HCT116 (cell line): ENCODE data around the gene NGEF. TPM values are rescaled to one million over a fixed set of nuclear protein-coding genes. Genes with fewer than 3 reads are reported as not detected.

Experiments used
- ATAC-seq: fragments of 200-7000 bp; cut with Tn5 transposase; 2 replicates; pipeline ENCODE4 v1.9.1; 2020; ENCODE audit warnings: mild to moderate bottlenecking, moderate library complexity
- BruUV-seq: library from RNA; stranded (reverse); fragments of 400-500 nt; replicated peaks from 2 replicates; lab custom pipeline; 2021; lab: Mats Ljungman, UMichigan
- CTCF ChIA-PET: fragments of 300-600 bp; sonication (Branson Sonifier 250); formaldehyde crosslinking; loops from one replicate; lab custom pipeline; 2021; ENCODE audit warnings: antibody characterized with exemption; lab: Charles Lee
- POLR2A ChIA-PET: fragments of 300-600, 350-600 bp; sonication (Branson Sonifier 250); formaldehyde crosslinking; loops from one replicate; lab custom pipeline; 2021; ENCODE audit warnings: antibody characterized with exemption; lab: Charles Lee
- RAD21 ChIA-PET, 2 experiments: fragments of 300-600 bp; sonication (Branson Sonifier 250); formaldehyde crosslinking; loops; one replicate each; lab custom pipeline; 2023; ENCODE audit warnings: low total read pairs in 2 of 2; ENCODE audit not compliant: uncharacterized antibody in 2 of 2, unreplicated experiment in 2 of 2, low non-redundant PET in 1 of 2; lab: Charles Lee
- DNase-seq: peaks from one replicate; pipeline ENCODE4 v3.0.0-alpha.2; 2010; ENCODE audit warnings: low read depth, low spot score
- H2AFZ ChIP-seq: fragments of 200-600 bp; shearing (Covaris generic), sonication (generic); 2 replicates; pipeline ENCODE4 v1.6.1; 2017; ENCODE audit warnings: low read depth, mixed run types, mixed read lengths, antibody characterized with exemption, low read length; ENCODE audit not compliant: poor library complexity, severe bottlenecking
- H3K27ac ChIP-seq: 2 replicates; pipeline ENCODE4 v1.5.1; 2012; ENCODE audit warnings: low read depth, low read length
- H3K27me3 ChIP-seq: fragments of 200-600 bp; sonication (generic); 2 replicates; pipeline ENCODE4 v1.6.1; 2016; ENCODE audit warnings: mixed run types, low read length, mixed read lengths; ENCODE audit not compliant: insufficient read depth
- H3K36me3 ChIP-seq, 2 experiments: fragments of 200-500 bp in 1 of 2; fragments of 200-600 bp in 1 of 2; sonication (Bioruptor generic) in 1 of 2; sonication (generic) in 1 of 2; 2 replicates each; pipeline versions ENCODE4 v1.5.1 to v1.6.1; 2014 to 2016; ENCODE audit warnings: low read length in 2 of 2, inconsistent platforms in 1 of 2, mixed read lengths in 1 of 2, mixed run types in 1 of 2; ENCODE audit not compliant: insufficient read depth in 2 of 2, control insufficient read depth in 1 of 2
- H3K4me1 ChIP-seq, 2 experiments: fragments of 200-600 bp in 1 of 2; sonication (generic) in 1 of 2; 2 replicates each; pipeline versions ENCODE4 v1.5.1 to v1.6.1; 2012 to 2017; ENCODE audit warnings: low read length in 2 of 2, inconsistent platforms in 1 of 2, mild to moderate bottlenecking in 1 of 2, mixed read lengths in 1 of 2, mixed run types in 1 of 2, moderate library complexity in 1 of 2; ENCODE audit not compliant: insufficient read depth in 2 of 2, control insufficient read depth in 1 of 2
- H3K4me2 ChIP-seq: fragments of 200-600 bp; sonication (generic); 2 replicates; pipeline ENCODE4 v1.6.1; 2017; ENCODE audit warnings: mixed run types, low read length, mixed read lengths
- H3K4me3 ChIP-seq, 2 experiments: fragments of 200-600 bp in 1 of 2; sonication (generic) in 1 of 2; replicated peaks in 1 of 2; 2 replicates each; pipeline ENCODE4 v1.5.1; 2011 to 2016; ENCODE audit warnings: low read length in 2 of 2, control low read depth in 1 of 2, low read depth in 1 of 2, mild to moderate bottlenecking in 1 of 2, mixed read lengths in 1 of 2, mixed run types in 1 of 2
- H3K79me2 ChIP-seq: fragments of 200-600 bp; sonication (generic); 2 replicates; pipeline ENCODE4 v1.6.1; 2017; ENCODE audit warnings: mild to moderate bottlenecking, mixed run types, low read length, moderate library complexity, mixed read lengths; ENCODE audit not compliant: insufficient read depth
- H3K9ac ChIP-seq: fragments of 200-600 bp; sonication (generic); 2 replicates; pipeline ENCODE4 v1.6.1; 2016; ENCODE audit warnings: low read length, mixed read lengths
- H3K9me2 ChIP-seq: fragments of 200-600 bp; sonication (generic), shearing (Covaris generic); 2 replicates; pipeline ENCODE4 v1.6.1; 2017; ENCODE audit warnings: mixed run types, mild to moderate bottlenecking, moderate library complexity; ENCODE audit not compliant: insufficient read depth
- H3K9me3 ChIP-seq, 2 experiments: fragments of 200-500 bp in 1 of 2; fragments of 200-600 bp in 1 of 2; sonication (Bioruptor generic) in 1 of 2; sonication (generic) in 1 of 2; 2 replicates each; pipeline ENCODE4 v1.6.1; 2014 to 2017; ENCODE audit warnings: low read length in 2 of 2, mixed read lengths in 2 of 2, inconsistent platforms in 1 of 2, low read depth in 1 of 2, mild to moderate bottlenecking in 1 of 2, mixed run types in 1 of 2, moderate library complexity in 1 of 2; ENCODE audit not compliant: control insufficient read depth in 1 of 2, insufficient read depth in 1 of 2
- H4K20me1 ChIP-seq: fragments of 200-600 bp; sonication (generic), shearing (Covaris generic); 2 replicates; pipeline ENCODE4 v1.6.1; 2017; ENCODE audit warnings: mixed run types, mild to moderate bottlenecking, moderate library complexity; ENCODE audit not compliant: insufficient read depth
- CBX3 ChIP-seq: IDR thresholded peaks from 2 replicates; pipeline ENCODE4 v1.6.1; 2012; ENCODE audit warnings: low read depth
- ELF1 ChIP-seq: IDR thresholded peaks from 2 replicates; pipeline ENCODE4 v1.6.1; 2012; ENCODE audit warnings: low read depth, borderline replicate concordance
- EZH2phosphoT487 ChIP-seq: fragments of 200-600 bp; IDR thresholded peaks from 2 replicates; pipeline ENCODE4 v1.6.1; 2018; ENCODE audit warnings: antibody characterized with exemption, borderline replicate concordance
- JUND ChIP-seq: IDR thresholded peaks from 2 replicates; pipeline ENCODE4 v1.6.1; 2012
- YY1 ChIP-seq: IDR thresholded peaks from 2 replicates; pipeline ENCODE4 v1.6.1; 2011; ENCODE audit warnings: low read length, low read depth, moderate library complexity, mild to moderate bottlenecking; ENCODE audit not compliant: insufficient replicate concordance; ENCODE audit errors: extremely low read depth
- intact Hi-C: fragments of 100-400 bp; cut with micrococcal nuclease; formaldehyde crosslinking; loops from 2 replicates; pipeline ENCODE4 v1.10.0; 2022
- total RNA-seq: library from RNA; stranded (reverse); gene quantifications from one replicate; pipeline ENCODE4 v1.2.1, GENCODE V29; 2021; ENCODE audit not compliant: unreplicated experiment
- TF ChIP-seq, protein P1 (sequence below): IDR thresholded peaks from 2 replicates; pipeline ENCODE4 v1.6.1; 2012; ENCODE audit warnings: low read depth

The NGEF gene
- total RNA-seq, 1 experiment from 2014 or later = 12.6 TPM

DNA sequence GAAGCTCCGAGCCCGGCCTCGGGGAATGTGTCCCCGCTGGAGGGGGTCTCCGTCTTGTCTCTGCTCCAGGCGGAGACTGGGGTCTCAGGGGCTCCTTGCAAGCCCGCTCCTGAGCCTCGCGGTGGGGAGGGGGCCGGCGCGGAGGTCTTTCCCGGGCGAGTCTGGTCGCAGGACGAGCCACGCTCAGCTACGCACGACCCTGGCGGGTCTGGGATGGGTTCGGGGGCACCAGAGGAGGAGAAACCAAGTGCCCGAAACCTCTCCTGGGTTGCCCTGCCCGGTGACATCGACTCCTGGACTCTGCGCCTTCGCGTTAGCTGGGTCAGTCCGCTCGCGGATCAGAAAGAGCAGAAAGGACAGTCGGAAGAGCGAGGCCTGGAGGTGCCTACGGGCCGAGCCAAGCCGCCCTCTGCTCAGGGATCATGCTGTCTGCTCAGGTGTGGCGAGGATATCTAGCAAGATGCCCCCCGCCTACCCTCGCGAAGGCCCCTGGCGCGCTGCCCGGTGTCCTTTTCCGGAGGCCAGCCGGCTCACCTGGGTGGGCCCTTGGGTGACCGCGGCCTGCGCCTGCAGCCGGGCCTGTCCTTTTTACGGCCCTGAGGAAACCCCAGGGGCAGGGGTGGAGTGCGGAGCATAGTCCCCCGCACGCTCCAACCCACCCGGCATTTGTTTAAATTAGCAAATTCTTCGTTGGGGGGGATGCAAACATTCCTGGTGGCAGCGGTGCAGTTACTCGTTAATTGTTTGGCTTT lies 84.3 kb downstream of the NGEF start:
- BruUV-seq = no TSS peak
- Histone ChIP-seq H3K9me2 (no peaks in the 10 kb centered on the region), H3K4me2 (no peak overlapping the region), H3K4me1 (no peaks in the 10 kb centered on the region; a peak in 1 of 4 replicates), H3K79me2 (no peaks in the 10 kb centered on the region), H2AFZ (no peak overlapping the region), H3K4me3 (no peak overlapping the region), H3K27ac (no peak overlapping the region), H3K9me3 (no peaks in the 10 kb centered on the region), H3K36me3 (no peaks in the 10 kb centered on the region), H3K27me3 (no peaks in the 10 kb centered on the region), H4K20me1 (no peaks in the 10 kb centered on the region), H3K9ac (no peak overlapping the region)
- ChIA-PET RAD21 (no interaction called here), CTCF (no interaction called here), POLR2A (no interaction called here)
- no peak for ATAC-seq
- DNase-seq = no peak
- intact Hi-C loops = no loop called here
- TF ChIP-seq JUND (no peak), EZH2phosphoT487 (no peak), YY1 (no peak), CBX3 (no peak), ELF1 (no peak)
- TF ChIP-seq, protein P1, sequence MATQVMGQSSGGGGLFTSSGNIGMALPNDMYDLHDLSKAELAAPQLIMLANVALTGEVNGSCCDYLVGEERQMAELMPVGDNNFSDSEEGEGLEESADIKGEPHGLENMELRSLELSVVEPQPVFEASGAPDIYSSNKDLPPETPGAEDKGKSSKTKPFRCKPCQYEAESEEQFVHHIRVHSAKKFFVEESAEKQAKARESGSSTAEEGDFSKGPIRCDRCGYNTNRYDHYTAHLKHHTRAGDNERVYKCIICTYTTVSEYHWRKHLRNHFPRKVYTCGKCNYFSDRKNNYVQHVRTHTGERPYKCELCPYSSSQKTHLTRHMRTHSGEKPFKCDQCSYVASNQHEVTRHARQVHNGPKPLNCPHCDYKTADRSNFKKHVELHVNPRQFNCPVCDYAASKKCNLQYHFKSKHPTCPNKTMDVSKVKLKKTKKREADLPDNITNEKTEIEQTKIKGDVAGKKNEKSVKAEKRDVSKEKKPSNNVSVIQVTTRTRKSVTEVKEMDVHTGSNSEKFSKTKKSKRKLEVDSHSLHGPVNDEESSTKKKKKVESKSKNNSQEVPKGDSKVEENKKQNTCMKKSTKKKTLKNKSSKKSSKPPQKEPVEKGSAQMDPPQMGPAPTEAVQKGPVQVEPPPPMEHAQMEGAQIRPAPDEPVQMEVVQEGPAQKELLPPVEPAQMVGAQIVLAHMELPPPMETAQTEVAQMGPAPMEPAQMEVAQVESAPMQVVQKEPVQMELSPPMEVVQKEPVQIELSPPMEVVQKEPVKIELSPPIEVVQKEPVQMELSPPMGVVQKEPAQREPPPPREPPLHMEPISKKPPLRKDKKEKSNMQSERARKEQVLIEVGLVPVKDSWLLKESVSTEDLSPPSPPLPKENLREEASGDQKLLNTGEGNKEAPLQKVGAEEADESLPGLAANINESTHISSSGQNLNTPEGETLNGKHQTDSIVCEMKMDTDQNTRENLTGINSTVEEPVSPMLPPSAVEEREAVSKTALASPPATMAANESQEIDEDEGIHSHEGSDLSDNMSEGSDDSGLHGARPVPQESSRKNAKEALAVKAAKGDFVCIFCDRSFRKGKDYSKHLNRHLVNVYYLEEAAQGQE = no peak
